GM21528 (cell line): ENCODE data around the gene ASIC2.

Experiments used
- ATAC-seq: cut with Tn5 transposase; IDR thresholded peaks from one replicate; pipeline ENCODE4 v1.9.1; 2021; ENCODE audit warnings: mild to moderate bottlenecking, moderate library complexity; ENCODE audit not compliant: unreplicated experiment, low FRiP score

The ASIC2 gene

GRCh38 chr17:33084755-33085154 lies 208.3 kb downstream of the ASIC2 start:
- no peak for ATAC-seq

GRCh38 chr17:33082529-33083173 lies 210.4 kb downstream of the ASIC2 start:
- no peak for ATAC-seq

- no peak for ATAC-seq
These were observed 213.0 kb downstream of the ASIC2 start for GRCh38 chr17:33080091-33080490.

GRCh38 chr17:33079201-33079600 lies 213.9 kb downstream of the ASIC2 start:
- ATAC-seq, result no peak

GRCh38 chr17:33076979-33077378 lies 216.1 kb downstream of the ASIC2 start:
- no peak for ATAC-seq

- ATAC-seq, result no peak
These were observed 219.7 kb downstream of the ASIC2 start for GRCh38 chr17:33073416-33073815.

GRCh38 chr17:33072421-33073161 lies 220.5 kb downstream of the ASIC2 start:
- no peak for ATAC-seq

- ATAC-seq, result no peak
These were observed 221.4 kb downstream of the ASIC2 start for GRCh38 chr17:33071656-33072055.

- ATAC-seq, result no peak
These were observed 235.5 kb downstream of the ASIC2 start for GRCh38 chr17:33057564-33057963.

GRCh38 chr17:33056399-33057146 lies 236.5 kb downstream of the ASIC2 start:
- ATAC-seq, result no peak

- no peak for ATAC-seq
These were observed 237.3 kb downstream of the ASIC2 start for GRCh38 chr17:33055746-33056145.

GRCh38 chr17:33055171-33055611 lies 237.9 kb downstream of the ASIC2 start:
- ATAC-seq, result no peak

GRCh38 chr17:33054412-33054811 lies 238.7 kb downstream of the ASIC2 start:
- ATAC-seq, result no peak

- ATAC-seq, result no peak
These were observed 239.4 kb downstream of the ASIC2 start for GRCh38 chr17:33053676-33054075.

GRCh38 chr17:33052856-33053255 lies 240.2 kb downstream of the ASIC2 start:
- no peak for ATAC-seq

- ATAC-seq, result no peak
These were observed 242.4 kb downstream of the ASIC2 start for GRCh38 chr17:33050611-33051140.

GRCh38 chr17:33049781-33050414 lies 243.2 kb downstream of the ASIC2 start:
- ATAC-seq, result no peak

GRCh38 chr17:33046361-33047255 lies 246.5 kb downstream of the ASIC2 start:
- no peak for ATAC-seq

GRCh38 chr17:33045216-33045615 lies 247.9 kb downstream of the ASIC2 start:
- no peak for ATAC-seq

- no peak for ATAC-seq
These were observed 248.3 kb downstream of the ASIC2 start for GRCh38 chr17:33044771-33045170.
